ENCODE measurements around the gene ANKRD29.

The ANKRD29 gene, protein sequence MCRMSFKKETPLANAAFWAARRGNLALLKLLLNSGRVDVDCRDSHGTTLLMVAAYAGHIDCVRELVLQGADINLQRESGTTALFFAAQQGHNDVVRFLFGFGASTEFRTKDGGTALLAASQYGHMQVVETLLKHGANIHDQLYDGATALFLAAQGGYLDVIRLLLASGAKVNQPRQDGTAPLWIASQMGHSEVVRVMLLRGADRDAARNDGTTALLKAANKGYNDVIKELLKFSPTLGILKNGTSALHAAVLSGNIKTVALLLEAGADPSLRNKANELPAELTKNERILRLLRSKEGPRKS

DNA sequence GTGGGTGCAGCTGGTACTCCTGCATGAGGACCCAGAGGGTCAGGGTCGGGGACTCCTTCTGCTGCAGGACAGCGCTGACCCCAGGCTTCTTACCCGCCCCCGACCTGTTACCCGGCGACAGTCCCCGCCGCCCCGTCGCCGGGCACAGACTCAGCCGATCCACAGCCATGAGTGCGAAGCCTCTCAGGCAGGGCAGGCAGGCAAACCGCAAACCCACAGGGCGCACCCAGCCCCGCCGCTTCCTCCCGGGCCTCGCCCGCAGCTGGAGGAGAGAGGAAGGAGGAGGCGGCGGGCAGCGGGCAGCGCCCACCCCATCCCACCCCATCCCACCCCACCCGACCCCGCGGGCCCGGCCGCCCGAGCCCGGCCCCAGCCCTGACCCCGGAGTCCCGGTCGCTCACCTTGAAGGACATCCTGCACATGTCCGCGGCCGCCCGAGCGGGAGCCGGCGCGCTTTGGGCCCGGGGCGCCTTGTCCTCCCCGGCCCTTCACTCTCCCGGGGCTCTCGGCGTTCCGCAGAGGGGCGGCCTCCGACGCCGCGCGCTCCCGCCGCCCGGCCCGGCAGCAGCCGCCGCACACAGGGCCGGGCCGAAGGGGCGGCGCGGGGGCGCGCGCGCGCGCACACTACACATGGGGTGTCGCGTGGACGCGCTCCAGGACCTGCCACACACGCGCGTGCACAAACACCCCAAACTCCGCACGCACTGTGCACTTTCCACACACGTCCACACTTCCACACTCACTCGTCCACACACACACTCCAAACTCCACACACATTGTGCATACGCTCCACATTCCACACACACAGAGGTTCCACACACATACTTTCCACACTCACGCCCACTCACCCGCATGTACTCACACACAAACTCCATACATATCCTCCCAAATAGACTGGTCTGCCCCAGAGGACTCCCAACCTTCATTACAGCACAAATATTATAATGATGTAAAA, at the start of gene ANKRD29:
Gene ANKRD29 (minus strand): TSS at position 603 of the 955 bp plus-strand sequence. CDS start 181 bp downstream, at position 422.
- DNase-seq, result peak; percentile 63

DNA sequence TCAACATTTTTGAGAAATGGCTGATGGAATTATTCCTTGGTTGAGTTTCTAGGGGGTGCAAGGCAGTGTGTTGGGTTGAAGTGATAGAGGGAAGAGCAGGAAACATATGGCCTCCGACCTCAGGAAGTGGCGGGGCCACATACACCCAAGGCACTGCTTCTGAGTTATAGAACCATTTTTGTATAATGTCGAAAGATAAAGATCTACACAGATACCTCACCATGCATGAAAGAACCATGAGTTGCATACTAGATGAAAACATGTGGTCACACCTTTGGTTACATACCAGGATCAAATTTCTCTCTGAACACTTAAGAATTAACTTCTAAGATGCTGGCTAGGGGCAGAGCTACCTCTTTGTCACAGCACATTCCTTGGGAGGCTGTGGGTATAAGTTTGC, 49.7 kb upstream of the ANKRD29 start:
- peak; percentile 11 for DNase-seq

DNA sequence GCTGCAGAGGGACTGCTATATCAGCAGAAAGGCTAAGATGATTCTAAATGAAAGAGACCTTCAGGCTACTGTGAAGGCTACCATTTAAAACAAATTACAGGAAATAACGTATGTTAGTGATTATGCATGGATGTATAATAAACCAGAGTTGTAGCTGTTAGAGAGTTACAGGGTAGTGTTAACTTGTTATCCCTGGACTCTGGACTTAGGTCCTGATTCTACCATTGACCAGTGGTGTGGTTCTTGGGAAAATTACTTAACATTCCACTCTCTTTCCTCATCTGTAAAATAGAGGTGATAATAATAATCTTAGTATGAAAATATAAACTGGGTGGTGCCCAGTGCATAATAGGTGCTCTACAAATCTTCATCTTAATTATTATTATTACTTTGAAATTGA, 48.7 kb upstream of the ANKRD29 start:
- no peak for DNase-seq

DNA sequence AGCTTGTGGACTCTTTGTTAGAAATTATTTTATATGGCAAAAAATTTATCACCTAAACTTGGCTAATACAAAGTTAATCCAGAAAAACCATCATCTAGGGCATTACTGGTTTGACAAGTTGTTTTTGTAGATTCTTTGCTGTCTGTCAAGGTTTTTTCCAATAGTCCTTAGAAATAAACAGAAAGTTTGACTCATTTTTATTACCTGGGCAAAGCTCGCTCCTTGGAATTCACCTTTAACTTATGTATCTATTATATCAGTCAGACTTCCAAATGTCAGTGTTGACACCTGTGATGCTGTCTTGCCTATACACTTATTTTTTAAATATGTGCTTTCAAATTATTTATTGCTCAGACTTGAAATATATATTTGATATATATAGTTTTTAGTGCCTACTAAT, 48.2 kb upstream of the ANKRD29 start:
- no peak for DNase-seq

DNA sequence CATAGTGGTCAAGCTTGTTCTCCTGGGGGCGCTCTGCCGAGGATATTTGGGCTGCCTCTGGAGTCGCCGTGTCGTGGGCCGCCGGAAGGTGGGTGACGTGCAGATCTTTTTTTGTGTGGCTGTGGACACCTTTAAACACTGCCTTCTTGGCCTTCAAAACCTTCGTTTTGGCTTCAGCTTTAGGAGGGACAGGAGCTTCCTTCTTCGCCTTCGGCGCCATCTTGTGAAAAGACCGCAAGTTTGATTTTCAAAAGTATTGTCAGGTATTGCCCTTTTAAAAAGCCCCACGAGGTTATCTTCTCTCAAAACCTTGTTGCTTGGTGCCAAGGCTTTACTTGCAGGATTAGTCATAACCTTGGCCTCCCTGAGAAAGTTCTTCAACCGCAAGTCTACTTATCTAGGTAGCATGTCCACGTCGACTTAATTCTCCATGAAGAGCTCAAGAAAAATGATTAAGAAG, 47.4 kb upstream of the ANKRD29 start:
- no peak for DNase-seq

DNA sequence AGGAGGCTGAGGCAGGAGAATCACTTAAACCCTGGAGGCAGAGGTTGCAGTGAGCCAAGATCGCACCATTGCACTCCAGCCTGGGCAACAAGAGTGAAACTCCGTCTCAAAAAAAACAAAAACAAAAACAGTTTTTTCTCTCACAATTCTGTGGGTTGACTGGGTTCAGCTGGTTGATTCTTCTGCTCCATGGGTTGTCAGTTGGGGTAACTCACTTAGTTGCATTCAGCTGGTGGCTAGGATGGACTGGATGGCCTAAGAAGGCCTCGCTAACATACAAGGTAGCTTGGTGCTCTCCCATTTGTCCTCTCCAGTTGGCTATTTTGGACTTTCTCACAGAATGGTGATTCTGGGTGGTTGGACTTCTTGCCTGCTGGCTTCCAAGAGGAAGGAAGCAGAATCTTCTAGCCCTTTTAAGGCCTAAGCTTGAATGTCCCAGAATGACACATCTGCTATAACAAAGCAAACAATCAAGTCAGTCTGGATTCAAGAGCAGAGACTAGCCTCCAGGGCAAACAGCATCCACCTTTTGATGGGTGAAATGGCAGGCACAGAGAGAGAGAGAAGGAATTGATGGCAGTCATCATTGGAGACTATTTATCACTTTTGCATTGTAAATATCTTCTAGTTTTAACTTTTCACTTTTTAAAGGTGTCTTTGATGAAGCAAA, 44.4 kb upstream of the ANKRD29 start:
- DNase-seq, result no peak

DNA sequence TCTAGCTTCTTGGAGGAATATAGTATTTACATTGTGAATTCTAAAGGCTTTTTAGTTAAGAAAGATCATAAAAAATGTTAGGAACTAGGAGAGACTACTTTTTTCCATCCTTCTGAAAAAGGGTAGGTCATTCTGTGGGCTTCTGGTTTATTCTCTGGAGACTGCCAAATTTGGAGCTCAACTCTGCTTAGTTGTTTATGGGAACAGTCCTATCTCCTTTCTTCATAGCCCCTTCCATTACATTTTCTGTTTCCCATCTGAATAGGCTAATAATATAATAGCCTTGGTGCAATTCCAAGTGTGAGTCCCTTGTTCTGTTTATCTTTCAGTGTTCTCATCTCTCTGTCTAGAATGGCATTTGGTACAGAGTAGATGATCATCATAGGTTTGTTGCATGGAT, 42.1 kb upstream of the ANKRD29 start:
- DNase-seq, result no peak

DNA sequence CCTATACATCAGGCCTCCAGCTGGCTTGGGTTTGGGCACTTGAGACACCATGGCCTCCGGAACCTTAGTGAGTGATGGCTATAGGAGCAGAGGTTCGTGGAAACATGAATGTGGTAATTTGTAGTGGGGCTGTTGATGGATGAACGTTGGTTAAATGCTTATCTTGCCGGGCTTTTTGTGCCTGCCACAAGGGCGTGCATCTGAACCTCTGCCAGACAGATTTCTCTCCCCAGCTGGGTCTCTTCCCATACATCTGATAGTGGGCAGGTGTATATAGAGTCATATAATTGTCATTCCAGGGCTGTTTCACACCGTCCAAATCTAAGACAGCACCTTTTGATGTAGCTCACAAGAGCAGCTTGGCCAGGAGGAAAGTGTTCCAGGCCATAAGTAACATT, 41.3 kb upstream of the ANKRD29 start:
- DNase-seq, result no peak

DNA sequence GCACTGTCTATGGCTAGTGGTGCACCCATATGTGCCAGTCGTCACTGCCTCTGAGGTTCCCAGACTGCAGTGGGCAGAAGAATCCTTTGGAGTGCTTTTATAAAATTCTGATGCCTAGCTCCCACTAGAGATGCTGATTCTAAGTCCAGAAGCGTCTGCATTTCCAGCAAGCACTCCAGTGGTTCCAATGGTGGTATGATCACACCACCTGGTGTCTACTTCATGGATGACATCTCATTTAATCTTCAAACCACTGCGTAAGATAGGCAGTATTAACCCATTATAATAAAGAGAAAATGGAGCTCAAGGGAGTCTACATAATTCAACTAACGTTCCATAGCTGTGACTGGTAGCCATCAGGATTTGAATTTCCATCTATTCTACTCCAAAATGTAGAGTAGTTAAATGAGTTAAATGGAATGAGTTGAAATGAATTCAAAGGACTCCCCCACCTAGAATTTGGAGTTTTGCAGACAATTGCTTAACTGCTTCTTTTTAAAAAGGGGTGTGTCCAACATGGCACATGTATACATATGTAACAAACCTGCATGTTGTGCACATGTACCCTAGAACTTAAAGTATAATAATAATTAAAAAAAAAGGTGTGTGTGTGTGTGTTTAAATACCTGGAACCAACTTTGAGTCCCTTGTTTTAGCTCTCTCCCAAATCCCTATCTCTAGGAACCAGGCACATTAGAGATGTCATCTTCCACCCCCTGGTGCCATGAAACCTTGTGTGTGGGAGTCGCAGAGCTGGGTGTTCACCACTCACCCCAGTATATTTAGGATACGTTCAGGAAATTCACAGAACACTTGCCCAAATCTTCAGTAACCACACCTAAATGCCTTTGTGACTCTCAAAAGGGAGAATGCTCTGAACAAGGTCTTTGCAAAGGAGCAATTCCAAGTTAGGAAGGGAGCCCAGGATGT, 40.6 kb upstream of the ANKRD29 start:
- DNase-seq, result peak; percentile 26

DNA sequence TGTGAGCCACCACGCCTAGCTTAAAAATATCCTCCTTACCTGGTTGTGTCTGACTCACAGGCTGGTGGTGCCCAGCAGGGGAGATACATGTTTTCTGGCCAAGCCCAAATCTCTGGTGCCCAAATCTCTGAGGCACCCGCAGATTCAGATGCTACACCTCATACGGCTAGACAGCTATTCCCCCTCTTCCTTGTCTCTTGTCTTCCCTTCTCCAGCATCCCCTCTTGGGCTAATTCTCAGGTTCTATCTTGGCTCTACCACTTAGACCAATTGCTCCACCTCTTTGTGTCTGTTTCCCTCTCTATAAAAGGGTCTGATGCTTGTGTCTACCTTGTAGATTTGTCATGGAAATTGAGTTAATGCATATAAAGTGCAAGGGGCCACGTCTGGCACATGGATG, 39.9 kb upstream of the ANKRD29 start:
- DNase-seq, result no peak

DNA sequence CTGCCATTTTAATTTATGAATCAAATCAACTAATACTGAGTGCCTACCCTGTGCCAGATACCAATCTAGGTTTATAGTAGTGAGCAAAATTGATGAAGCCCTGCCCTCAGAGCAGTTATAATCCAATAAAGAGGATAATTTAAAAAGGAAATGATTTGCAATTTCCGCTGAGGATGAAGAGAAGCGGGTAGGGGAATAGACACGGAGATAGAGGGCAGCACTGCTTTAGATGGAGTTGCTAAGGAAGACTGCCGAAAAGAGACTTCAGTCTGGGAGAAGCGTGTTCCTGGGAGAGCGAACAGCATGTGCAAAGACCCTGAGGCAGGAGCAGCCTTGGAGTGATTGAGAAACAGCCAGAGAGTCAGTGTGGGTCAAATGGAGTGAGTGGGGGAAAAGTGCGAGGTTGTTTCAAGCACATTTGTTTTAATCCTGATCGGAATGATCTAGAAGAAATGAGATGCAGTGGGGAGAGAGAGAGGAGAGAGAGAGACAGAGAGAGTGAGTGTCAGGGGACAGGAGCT, 38.9 kb upstream of the ANKRD29 start:
- no peak for DNase-seq

DNA sequence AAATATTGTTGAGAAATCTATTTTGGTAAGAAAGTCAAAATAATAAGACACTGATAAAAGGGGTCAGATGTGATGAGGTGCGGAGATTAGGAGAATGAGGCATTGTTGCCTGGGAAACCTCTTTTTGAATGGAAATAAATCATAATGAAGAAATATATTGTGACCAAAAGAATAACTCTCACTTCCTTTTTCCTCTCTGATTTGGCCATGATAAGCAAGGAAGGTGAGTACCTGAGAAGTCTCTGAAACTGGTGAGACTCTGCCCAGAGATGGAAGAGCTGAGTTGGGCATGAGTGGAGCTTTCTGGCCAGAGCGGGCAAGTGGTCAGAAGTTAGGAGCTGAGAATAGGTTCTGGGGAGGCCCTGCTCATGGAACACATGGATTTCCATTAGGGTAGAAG, 38.3 kb upstream of the ANKRD29 start:
- no peak for DNase-seq

DNA sequence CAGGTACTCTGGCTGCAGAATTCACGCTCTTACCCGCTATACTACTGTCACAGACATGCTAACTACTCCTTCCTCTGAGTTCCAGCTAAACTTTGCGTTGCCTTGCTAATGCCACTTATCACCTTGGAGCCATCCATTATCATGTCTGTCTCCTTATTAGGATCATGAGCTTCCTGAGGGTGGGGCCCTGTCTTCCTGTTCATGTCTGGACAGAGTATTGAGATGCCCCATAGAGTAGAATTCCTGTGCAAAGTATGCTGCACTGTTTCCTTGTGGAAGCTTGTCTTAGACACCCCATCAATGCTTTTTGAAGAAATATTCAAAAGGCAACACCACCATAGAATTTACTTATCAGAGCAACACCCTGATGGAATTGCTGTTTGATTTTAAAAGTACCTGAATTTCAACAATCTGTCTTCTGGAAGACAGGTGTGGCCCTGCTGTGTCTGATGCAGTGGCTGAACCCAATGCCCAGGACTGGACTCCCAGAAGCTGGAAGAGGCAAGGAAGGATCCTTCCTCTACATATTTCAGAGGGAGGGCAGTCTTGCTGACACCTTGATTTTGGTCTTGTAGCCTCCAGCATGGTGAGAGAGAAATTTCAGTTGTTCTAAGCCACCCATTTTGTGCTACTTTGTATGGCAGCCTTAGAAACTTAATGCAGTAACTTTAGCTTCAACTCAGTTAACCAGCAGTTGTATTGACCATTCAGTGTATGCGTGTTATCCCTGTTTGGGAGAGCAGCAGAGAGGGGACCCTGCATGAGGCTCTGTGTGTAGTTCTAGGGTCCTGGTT, 32.1 kb upstream of the ANKRD29 start:
- DNase-seq, result no peak

DNA sequence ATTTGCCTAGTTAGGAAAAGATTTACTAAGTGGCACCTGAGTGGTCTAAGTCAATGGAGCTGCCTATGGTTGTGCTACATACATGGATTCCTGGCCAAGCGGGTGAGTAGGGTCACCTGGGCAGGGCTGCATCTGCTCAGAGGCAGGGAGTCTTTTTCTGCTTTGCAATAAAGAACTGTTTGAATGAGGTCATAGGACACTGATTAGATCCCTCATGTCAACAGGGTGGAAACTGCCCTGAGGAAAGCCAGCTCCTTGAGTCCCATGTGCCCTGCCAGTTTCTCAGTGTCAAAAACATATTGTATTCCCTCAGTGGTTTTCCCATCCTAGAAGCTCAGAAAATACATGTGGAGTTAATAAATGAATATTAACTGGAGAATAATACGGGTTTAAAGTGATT, 31.1 kb upstream of the ANKRD29 start:
- no peak for DNase-seq

DNA sequence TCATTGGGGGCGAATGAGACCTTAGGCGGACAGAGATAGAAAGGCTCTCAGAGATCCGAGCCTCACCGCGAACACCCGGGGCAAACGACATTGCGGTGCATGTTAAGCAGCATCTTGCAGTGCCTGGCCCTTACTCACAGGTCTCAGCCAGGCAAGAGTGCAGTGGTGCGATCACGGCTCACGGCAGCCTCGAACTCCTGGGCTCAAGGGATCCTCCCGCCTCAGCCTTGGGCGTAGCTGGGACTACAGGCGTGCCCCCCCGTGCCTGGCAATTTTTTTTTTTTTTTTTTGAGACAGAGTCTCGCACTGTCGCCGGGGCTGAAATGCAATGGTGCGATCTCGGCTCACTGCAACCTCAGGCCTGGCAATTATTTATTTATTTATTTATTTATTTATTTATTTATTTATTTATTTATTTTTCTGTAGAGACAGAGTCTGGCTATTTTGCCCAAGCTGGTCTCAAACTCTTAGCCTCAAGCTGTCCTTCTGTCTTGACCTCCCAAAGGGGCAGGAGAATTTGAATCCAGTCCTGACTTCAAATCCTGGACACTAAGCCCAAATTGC, 27.9 kb upstream of the ANKRD29 start:
- no peak for DNase-seq

DNA sequence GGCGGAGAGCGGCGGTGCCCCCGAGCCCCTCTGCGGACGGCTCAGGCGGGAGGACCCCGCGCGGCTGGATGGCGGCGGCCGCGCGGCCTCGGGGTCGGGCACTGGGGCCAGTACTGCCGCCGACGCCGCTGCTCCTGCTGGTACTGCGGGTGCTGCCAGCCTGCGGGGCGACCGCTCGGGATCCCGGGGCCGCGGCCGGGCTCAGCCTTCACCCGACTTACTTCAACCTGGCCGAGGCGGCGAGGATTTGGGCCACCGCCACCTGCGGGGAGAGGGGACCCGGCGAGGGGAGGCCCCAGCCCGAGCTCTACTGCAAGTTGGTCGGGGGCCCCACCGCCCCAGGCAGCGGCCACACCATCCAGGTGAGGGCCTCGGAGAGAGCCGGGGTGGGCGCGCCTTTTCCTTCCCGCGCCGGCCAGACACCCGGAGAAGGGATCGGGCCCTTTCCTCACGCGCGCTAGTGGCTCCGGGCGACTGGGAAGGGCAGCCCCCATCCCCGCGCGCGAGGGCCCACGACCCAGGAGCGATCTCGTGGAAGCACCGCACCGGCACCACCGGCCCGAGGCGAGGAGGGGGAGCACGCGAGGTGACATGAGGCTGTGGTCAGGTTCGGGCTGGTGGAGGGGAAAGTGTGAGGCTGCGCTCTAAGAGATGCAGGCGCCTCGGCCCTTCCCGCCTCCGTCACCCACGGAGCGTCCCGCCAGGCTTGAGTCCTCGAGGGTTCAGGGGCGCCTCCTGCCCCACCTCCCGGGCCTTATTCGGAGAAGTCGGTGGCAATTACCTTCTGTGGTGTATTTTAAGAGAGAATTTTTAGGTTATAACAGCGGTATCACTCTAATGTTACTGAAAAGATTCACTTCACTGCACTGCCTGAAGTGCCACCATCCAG, 27.1 kb upstream of the ANKRD29 start:
- peak; percentile 14 for DNase-seq

DNA sequence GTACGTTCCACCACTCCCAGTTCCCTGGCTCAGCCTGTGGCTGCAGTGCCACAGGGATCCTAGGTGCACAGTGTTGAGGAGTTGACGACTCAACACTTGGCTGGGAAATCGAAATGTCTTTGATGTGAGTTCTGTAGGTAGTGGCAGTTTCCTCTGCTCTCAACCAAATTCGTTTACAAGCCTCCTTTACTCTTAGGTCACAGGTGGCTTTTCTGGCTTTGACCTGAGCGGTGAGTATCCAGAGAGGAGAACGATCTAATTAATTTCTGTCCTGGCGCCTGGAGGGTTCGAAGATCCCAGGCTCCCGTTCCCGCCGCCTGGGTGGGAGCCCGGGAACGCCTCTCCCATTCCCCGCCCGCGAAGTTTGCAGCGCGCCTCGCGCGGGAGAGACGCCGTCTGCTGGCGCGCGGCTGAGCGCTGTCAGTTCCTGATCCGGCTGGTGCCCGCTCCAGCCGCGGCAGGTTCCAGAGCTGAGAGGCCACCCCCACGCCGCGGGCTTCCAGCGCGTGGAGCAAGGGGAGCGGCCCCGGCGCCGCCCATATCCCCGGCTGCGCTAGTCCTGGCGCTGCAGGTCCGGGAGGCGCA, 26.4 kb upstream of the ANKRD29 start, which contains the start of gene LAMA3:
Gene LAMA3 (plus strand): TSS at position 423 of the 585 bp plus-strand sequence. CDS start 231 bp downstream, outside the sequence.
- DNase-seq, result peak; percentile 41

DNA sequence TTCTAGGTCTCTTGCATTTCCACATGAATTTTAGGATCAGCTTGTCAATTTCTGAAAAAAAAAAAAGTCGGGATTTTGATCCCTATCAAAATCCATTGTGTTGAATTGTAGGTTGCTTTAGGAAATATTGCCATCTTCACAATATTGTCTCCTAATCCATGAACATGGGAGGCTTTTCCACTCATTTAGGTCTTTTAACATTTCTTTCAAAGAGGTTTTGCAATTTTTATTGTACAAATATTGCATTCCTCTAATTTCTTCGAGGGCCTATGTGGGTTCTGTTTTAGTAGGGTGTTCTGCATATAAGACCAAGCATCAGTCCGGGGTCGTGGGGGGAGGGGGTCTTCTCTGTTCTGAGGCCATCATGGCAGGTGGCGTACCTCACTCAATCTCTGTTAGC, 25.8 kb upstream of the ANKRD29 start:
- DNase-seq, result no peak

DNA sequence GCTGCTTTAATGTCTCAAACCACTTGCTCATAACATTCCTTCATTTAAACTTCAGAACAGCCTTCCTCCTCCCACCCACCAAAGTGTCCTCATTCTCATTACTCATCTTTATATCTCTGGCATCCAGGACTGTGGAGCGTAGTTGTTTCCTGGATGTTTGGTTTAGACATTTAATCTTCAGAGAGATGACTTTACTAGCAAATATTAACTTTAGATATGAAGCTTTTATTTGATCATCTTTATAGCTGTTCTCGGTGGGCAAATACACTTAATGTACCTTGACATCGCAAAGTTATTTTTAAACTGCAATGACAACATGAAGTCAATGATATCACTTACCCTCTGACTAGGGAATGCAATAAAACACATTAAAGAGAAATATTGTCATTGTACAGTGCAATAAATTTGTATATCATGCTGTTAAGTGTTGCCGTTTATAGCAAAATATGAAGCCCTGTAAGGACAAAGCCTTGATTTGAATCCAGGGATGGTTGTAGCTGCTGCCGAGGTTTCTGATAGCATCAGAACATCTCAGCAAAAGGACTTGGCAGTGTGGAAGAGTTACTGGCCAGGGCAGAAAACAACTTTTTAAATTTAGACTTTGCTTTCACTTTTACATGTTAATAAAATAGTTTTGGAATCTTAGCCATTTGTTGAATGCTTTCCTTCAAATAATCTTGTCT, 21.9 kb upstream of the ANKRD29 start:
- DNase-seq, result no peak

Data from activated CD4-positive, alpha-beta T cell treated with anti-CD3 and anti-CD28 coated beads for 48 hours (primary cell).